Muscle layer of colon (tissue), 2 donors: ENCODE results near the gene YPEL2.

Experiments
- H3K27ac ChIP-seq: one replicate; pipeline ENCODE4 v1.7.0; 2013; ENCODE audit warnings: low read depth, mild to moderate bottlenecking, low read length, moderate library complexity
- H3K27me3 ChIP-seq, 2 donors: one replicate each; pipeline ENCODE4 v1.7.0; 2013; ENCODE audit warnings: low read length in 2 of 2, mild to moderate bottlenecking in 2 of 2; ENCODE audit not compliant: insufficient read depth in 2 of 2, control insufficient read depth in 1 of 2
- H3K36me3 ChIP-seq: one replicate; pipeline ENCODE4 v1.7.0; 2013; ENCODE audit warnings: mild to moderate bottlenecking, low read length; ENCODE audit not compliant: insufficient read depth
- H3K4me1 ChIP-seq: one replicate; pipeline ENCODE4 v1.7.0; 2013; ENCODE audit warnings: mild to moderate bottlenecking, low read length; ENCODE audit not compliant: insufficient read depth
- H3K4me3 ChIP-seq, 2 donors: one replicate each; pipeline ENCODE4 v1.7.0; 2013; ENCODE audit warnings: low read length in 2 of 2, low read depth in 1 of 2, mild to moderate bottlenecking in 1 of 2, moderate library complexity in 1 of 2
- H3K9ac ChIP-seq: one replicate; pipeline ENCODE4 v1.7.0; 2013; ENCODE audit warnings: low read length
- H3K9me3 ChIP-seq: one replicate; pipeline ENCODE4 v1.7.0; 2013; ENCODE audit warnings: mild to moderate bottlenecking, low read length
- donor health status: abdominal sarcoma.
- donor health status: Adenocarcinoma of cecum.

The YPEL2 gene

DNA sequence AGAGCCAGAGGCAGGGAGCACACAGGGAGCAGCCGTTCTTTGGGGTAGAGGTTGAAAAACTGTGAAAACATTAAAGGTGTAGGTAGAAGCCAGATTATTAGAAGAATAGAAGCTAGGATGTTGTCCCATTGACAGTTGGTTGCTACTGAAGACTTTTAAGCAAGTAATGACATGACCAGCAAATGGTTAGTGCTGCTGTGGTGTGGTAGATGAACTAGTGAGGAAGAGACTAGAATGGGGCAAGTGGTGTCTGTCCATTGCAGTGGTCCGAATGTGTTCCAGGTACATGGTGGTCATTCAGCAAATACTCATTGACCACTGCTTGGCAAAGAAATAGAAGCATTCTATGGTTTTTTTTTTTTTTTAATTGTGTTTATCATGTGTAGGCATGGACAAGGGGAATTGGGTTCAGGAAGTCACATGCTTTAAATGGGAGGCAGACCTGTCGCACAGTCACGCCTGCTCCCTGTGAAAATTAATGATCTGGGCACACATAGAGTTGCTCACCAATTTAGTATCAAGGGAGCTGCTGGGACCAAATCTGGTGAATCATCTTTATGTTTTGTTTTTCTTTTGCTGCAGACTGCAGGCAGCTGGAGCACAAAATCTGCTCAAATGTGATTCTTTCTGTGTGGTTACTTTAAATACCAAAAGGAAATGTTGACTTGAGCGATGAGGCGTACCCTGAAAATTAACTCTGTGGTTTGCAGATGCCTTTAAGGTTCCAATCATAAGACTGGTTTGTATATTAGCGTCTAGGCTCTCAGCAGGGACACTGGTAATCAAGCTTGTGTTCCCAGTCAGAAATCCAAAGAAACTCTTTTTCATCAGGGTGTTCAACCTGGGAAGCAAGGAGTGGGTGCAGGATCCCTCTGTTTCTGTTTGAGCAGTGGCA, 30.7 kb downstream of the YPEL2 start:
- Histone ChIP-seq H3K4me1 (peaks cover 69% of the 10 kb centered on the region), H3K4me3 (peak overlapping the region in 1 of 2 donors; percentile 39), H3K27ac (peak overlapping the region; percentile 65)

DNA sequence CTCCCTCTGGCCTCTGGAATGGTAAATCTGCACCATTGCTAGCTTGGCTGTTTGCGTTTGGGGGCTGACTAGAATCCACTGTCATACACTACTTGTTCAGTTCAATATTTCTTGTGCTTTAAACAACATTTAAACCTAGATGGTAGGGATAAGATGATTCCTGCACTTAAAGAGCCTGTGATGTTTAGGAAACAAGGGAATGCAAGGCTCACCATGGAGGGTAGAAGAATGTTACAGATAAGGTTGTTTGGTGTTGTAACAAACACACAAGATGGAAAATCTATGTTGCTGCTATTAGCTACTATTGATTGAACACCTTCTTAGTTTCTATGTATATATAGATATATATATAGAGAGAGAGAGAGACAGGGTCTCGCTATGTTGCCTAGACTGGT, 31.4 kb downstream of the YPEL2 start:
- Histone ChIP-seq H3K9me3 (no peaks in the 10 kb centered on the region), H3K36me3 (no peaks in the 10 kb centered on the region), H3K9ac (peak overlapping the region; percentile 20), H3K27ac (peak overlapping the region; percentile 65), H3K4me1 (peaks cover 69% of the 10 kb centered on the region), H3K4me3 (peak overlapping the region in 1 of 2 donors; percentile 39), H3K27me3 (no peaks in the 10 kb centered on the region)

More for the DNA sequence above, 30.7 kb downstream of the YPEL2 start:
- Histone ChIP-seq H3K27me3 (no peaks in the 10 kb centered on the region), H3K9me3 (no peaks in the 10 kb centered on the region), H3K9ac (peak overlapping the region; percentile 20), H3K36me3 (no peaks in the 10 kb centered on the region)

DNA sequence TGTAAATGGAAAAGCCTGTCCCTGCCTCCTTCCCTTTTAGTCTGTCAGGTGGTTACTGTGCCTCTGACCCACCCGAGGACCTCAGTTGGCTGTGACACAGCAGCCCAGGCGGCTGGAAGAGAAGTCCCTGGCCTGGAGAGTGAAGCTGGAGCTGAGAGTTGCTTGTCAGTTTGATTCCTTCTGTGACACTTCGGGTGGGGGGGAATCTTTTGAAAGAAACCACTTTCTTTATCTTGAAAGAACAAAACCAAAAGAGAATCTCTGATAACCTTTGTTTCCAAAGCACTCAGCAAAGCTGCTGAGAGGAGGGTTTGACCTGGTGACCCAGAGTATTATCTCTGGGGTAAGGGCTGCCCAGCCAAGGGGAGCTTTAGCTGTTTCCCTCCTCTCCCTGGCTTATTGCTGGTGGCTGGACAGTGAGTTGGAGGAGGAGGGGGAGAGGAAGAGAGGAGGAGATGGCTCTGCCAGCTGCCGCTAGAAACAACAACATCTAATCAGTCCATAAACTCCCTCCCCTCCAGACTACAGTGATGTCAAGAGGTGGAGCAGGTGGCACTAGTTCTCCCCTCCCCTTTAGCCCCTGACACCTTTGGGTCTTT, 34.0 kb downstream of the YPEL2 start:
- Histone ChIP-seq H3K4me3 (no peak overlapping the region), H3K27me3 (no peaks in the 10 kb centered on the region), H3K4me1 (peaks cover 86% of the 10 kb centered on the region), H3K9me3 (no peaks in the 10 kb centered on the region), H3K36me3 (no peaks in the 10 kb centered on the region), H3K27ac (peak overlapping the region; percentile 47), H3K9ac (peak overlapping the region; percentile 49)

DNA sequence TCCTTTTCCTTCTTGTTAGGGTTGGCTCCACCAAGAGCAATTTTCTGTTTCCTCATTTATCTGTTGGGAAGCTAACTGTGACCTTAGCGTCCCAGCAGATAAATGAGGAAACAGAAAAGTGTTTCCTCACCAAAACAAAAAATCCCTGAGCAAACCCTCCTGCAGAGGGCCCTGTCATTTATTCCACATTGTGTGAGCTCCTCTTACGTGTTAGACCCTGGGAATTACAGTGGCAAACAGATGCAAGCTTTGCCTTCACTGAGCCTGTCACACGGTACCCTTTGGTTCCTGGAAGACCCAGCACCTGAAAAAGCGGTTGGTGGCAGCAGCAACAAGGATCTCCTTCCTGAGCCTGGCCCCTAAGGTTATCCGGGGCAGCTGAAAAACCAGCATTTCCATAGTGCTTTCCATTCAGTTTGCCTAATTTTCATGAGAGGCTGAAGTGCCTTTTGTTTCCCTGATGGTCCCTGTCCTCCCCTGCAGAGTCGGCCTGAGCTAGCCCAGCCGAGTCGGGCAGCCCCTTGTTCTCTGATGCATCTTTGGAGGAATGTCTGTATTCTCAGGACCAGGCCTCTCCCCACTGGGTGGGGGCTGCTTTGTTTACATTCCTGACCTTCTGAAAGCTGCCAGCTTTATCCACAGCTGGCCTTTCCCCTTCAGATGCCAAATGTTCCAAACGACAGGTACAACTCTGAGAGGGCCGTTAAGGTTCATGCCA, 34.7 kb downstream of the YPEL2 start:
- H3K27ac ChIP-seq = peak overlapping the region; percentile 43
- no peaks in the 10 kb centered on the region for H3K9me3 ChIP-seq
- no peaks in the 10 kb centered on the region for H3K36me3 ChIP-seq
- H3K4me3 ChIP-seq = peak overlapping the region in 1 of 2 donors; percentile 35
- peaks cover 91% of the 10 kb centered on the region for H3K4me1 ChIP-seq
- peak overlapping the region; percentile 49 for H3K9ac ChIP-seq
- no peaks in the 10 kb centered on the region for H3K27me3 ChIP-seq

DNA sequence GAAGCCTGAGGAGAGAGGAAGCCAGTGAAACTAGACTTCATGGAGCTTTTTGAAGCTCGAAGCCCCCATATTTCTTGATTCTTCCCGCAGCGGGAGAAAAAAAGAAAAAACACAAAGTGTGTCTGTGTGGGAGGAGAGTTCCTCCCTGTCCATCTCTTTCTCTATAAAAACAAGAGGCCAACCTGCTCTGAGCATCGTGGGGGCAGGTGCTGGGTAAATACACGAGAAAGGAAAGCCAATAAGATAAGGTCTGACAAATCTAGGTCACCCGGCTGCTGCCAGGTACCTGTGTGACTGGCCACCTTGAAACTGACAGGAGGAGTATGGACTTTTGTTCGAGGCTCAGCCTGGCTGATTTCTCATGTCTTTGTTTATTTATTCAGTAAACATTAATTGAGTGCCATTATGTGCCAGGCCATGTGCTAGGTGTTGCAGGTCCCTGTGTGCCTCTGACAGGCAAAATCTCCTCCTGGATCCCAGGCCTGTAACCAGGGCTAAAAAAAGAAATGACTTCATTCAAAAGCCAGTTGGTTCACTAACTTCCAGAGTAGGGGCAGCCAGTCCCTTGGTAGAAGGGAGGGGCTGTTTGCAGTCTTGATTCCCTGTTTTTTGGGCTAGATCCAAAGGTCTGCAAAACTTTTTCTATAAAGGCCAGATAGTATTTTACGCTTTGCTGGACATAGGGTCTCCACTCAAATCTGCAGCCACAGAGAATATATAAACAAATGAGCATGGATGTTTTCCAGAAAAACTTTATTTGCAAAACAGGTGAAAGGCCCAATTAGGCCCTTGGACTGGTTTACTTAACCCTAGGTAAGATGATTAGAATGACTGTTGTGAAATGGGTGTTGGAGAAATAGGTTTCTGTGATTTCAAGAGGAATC, 35.6 kb downstream of the YPEL2 start:
- Histone ChIP-seq H3K9me3 (no peaks in the 10 kb centered on the region), H3K4me3 (peak overlapping the region in 1 of 2 donors; percentile 35), H3K36me3 (no peaks in the 10 kb centered on the region), H3K27ac (peak overlapping the region; percentile 43), H3K27me3 (no peaks in the 10 kb centered on the region), H3K4me1 (peaks cover 91% of the 10 kb centered on the region), H3K9ac (peak overlapping the region; percentile 49)

DNA sequence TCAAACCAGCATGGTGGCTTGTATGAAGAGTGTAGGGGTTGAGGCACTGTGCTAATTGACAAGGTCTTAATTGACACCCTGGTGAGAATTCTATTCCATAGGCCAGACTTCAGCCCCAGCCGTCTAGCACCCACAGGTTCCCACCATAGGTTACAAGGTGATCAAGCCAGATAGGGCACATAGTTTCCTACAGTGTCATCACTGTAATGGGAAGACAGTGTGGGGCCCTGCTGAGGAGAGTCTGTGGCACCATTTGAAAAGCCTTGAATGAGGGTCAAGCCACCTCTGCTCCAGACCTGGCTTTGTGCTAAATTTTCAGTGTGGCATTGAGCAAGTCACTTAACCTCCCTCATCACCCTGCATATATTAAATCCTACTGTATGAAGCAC, 36.2 kb downstream of the YPEL2 start:
- H3K9me3 ChIP-seq = no peaks in the 10 kb centered on the region
- peaks cover 91% of the 10 kb centered on the region for H3K4me1 ChIP-seq
- H3K4me3 ChIP-seq = no peak overlapping the region
- no peak overlapping the region for H3K9ac ChIP-seq
- H3K27me3 ChIP-seq = no peaks in the 10 kb centered on the region
- no peaks in the 10 kb centered on the region for H3K36me3 ChIP-seq
- H3K27ac ChIP-seq = peak overlapping the region; percentile 43

DNA sequence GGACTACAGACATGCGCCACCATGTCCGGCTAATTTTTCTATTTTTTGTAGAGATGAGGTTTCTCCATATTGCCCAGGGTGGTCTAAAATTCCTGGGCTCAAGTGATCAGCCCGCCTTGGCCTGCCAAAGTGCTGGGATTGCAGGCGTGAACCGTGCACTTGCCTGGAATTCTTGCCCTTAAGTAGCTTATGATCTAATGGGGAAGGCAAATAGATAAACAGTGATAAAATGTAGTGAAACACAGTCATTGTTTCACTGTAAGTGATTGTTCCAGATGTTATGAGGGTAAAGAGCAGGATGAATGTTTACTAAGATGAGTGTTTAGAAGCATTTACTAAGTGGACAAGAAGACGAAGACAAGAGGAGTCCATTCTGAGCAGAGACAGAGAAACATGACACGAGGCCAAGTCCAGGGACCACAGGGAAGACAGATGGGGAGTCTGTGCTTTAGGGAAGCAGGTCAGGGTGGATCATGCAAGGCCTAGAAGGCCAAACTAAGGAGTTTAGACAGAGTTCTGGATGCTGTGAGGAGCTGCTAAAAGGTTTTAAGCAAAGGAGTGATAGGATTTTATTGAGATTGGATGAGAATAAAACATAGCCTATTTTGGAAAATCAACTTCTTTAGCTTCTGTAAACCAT, 36.9 kb downstream of the YPEL2 start:
- no peaks in the 10 kb centered on the region for H3K36me3 ChIP-seq
- H3K4me1 ChIP-seq = peaks cover 93% of the 10 kb centered on the region
- H3K9me3 ChIP-seq = no peaks in the 10 kb centered on the region
- no peaks in the 10 kb centered on the region for H3K27me3 ChIP-seq
- peak overlapping the region; percentile 22 for H3K27ac ChIP-seq
- H3K4me3 ChIP-seq = no peak overlapping the region
- no peak overlapping the region for H3K9ac ChIP-seq

DNA sequence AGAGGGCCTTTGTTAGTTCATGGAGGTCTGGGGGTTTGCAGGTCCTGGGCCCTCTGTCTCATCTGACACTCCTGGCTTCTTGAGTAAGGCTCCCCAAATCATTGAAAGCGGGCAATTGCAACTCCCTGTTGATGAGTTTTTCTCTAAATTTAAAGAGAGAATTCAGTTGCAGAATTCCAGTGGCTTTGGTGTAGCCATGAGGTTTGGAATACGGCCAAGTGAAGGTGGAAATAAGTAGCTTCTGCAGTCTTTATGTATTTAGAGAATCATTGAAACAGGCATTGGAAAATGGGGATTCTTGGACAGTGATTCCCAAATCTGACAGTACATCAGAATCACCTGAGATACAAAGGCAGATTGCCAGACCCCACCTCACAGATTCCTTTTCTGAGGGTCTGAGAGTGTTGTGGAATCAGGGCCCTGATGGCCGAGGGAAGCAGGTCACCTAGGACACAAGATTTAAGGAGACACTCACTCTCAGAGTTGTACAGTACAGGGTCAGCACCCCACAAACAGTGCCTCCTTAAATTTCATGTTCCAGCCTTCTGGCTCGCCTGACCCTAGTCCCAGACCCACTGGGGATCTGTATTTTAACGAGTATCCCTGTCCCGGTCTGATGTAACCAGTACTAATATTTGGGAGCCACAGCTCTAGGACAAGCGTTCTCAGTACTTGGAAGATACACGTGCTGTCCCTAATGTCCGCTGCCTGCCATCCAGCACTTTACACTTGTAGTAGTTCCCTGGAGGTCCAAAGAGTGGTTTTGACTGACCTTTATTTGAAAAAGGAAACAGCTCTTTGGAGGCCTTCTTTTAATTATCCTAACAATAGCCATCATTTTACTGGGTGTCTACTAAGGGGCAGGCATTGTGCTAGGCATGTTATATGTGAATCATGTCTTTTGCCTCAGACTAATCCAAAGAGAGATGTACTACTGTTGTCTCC, 37.8 kb downstream of the YPEL2 start:
- peak overlapping the region; percentile 1 for H3K27ac ChIP-seq
- H3K36me3 ChIP-seq = no peaks in the 10 kb centered on the region
- no peaks in the 10 kb centered on the region for H3K9me3 ChIP-seq
- H3K4me3 ChIP-seq = no peak overlapping the region
- H3K9ac ChIP-seq = no peak overlapping the region
- no peaks in the 10 kb centered on the region for H3K27me3 ChIP-seq
- peaks cover 93% of the 10 kb centered on the region for H3K4me1 ChIP-seq

DNA sequence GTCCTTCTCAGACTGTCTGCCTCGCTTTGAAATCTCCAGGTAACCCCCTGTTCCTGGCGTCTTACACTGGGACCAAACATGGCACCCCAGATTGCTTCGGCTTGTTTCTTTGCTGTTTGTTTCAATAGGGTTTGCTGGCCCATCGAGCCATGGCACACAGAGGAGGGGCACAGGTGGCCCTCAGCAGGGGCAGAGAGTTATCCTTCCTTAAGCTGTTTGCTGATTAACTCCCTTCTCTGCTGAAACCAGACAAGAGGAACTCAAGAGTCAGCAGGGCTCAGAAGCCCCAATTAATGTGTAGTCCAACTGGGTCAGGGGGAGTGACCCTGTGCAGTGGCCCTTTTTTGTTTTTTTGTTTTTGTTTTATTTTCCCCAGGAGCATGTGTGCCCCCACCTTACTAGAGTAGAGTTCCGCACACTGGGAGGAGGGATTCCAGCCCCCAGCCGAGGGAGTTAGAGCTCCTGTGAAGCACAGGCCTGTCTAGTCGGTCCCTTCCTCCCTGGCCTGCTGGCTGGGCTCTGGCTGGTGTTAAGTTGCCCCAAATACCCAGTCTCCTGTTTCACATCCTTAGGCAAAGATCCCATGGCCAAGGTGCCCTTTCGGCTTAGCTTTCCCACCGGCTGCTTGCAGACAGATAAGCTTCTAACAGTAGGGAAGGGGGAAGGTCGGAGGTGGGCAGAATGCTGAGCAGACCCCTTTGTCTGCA, 39.3 kb downstream of the YPEL2 start:
- peak overlapping the region in 1 of 2 donors; percentile 25 for H3K4me3 ChIP-seq
- H3K9ac ChIP-seq = peak overlapping the region; percentile 15
- no peaks in the 10 kb centered on the region for H3K36me3 ChIP-seq
- H3K4me1 ChIP-seq = peaks cover 85% of the 10 kb centered on the region
- H3K27ac ChIP-seq = peak overlapping the region; percentile 94
- no peaks in the 10 kb centered on the region for H3K9me3 ChIP-seq
- no peaks in the 10 kb centered on the region for H3K27me3 ChIP-seq
